ENCODE measurements around the gene ZNF93. TPM values are rescaled to one million over a fixed set of nuclear protein-coding genes. Genes with fewer than 3 reads are reported as not detected.
"Not testable (repeated sequence)": the region's sequence is repeated elsewhere in the genome, so short reads cannot be mapped to it uniquely, and the experiment has no call there.

The ZNF93 gene
- total and polyA plus RNA-seq, 2 of the 8 experiments (the other 6 are each of a cell fraction or from before 2014, with no cell fraction given), result 40.8 to 61.8 TPM

GRCh38 chr19:19907551-19907950 is 6.8 kb downstream of the ZNF93 start:
- H2BK12ac ChIP-seq (ENCODE audit: low read depth, low read length); FAIRE-seq; H4K8ac ChIP-seq (ENCODE audit: extremely low read depth, insufficient read depth, low read length); H2BK20ac ChIP-seq (ENCODE audit: low read length); DNase-seq (ENCODE audit: low read depth in 1 of 2, low spot score in 2 of 2); H3K18ac ChIP-seq (ENCODE audit: extremely low read depth, low read length); H3K9me3 ChIP-seq (ENCODE audit: insufficient read depth in 2 of 2, low read depth in 1 of 2, low read length in 1 of 2); H4K5ac ChIP-seq (ENCODE audit: insufficient read length, low read depth, low read length); H3K23ac ChIP-seq (ENCODE audit: insufficient read length); H3K79me1 ChIP-seq (ENCODE audit: low read depth, low read length); CTCF ChIA-PET (ENCODE audit: partially characterized antibody); H3K23me2 ChIP-seq (ENCODE audit: low read depth, low read length); H4K91ac ChIP-seq (replicated peaks; ENCODE audit: insufficient read length, low read length); H2BK5ac ChIP-seq (ENCODE audit: low read depth, low read length); H3K27ac ChIP-seq (ENCODE audit: low read depth, low read length); H3K4me3 ChIP-seq (ENCODE audit: extremely low read depth in 1 of 4, insufficient read depth in 2 of 4, low read depth in 3 of 4, low read length in 4 of 4); H3K9ac ChIP-seq (replicated peaks in 1 of 4; ENCODE audit: extremely low read depth in 1 of 4, low read depth in 3 of 4, low read length in 3 of 4); H2AK5ac ChIP-seq (ENCODE audit: low read depth, low read length); H3K27me3 ChIP-seq (replicated peaks in 1 of 4; ENCODE audit: control insufficient read depth in 3 of 4, extremely low read depth in 1 of 4, insufficient read depth in 3 of 4, low read length in 3 of 4); H3K4me1 ChIP-seq (replicated peaks in 1 of 4; ENCODE audit: control insufficient read depth in 3 of 4, insufficient read depth in 4 of 4, low read length in 3 of 4); H3K14ac ChIP-seq (ENCODE audit: insufficient read length); H2BK120ac ChIP-seq (replicated peaks; ENCODE audit: low read depth, low read length); H2BK15ac ChIP-seq (ENCODE audit: low read length); H3K36me3 ChIP-seq (ENCODE audit: control insufficient read depth in 2 of 4, insufficient read depth in 4 of 4, low read length in 3 of 4); H3K4me2 ChIP-seq (ENCODE audit: insufficient read depth in 1 of 2, low read depth in 2 of 2, low read length in 2 of 2); H3K56ac ChIP-seq (replicated peaks; ENCODE audit: insufficient read length, low read depth, low read length); H2AFZ ChIP-seq (ENCODE audit: low read length); H3K4ac ChIP-seq (replicated peaks; ENCODE audit: insufficient read length, low read depth, low read length): not testable (repeated sequence)
- POLR2A ChIA-PET (ENCODE audit: partially characterized antibody), result interaction anchor here (0.6 to 9.9 kb wide), 3 partner anchors 6 to 42 kb away, joined by 4 to 127 read pairs (median 6); partner anchors contain the start of genes ZNF253 and ZNF93
- Histone ChIP-seq H3K79me2 (ENCODE audit: control insufficient read depth in 1 of 2, insufficient read depth in 2 of 2, low read length in 2 of 2) (peaks cover 43 to 99% of the 10 kb centered on the region in 2 experiments), H4K20me1 (replicated peaks in 1 of 2; ENCODE audit: control insufficient read depth in 1 of 2, insufficient read depth in 2 of 2, low read length in 2 of 2) (peaks cover 15 to 23% of the 10 kb centered on the region in 2 experiments)
- WGBS, 2 experiments (ENCODE audit: extremely low coverage in 1 of 2, insufficient coverage in 1 of 2, insufficient read length in 1 of 2, insufficient replicate concordance in 2 of 2, low coverage in 1 of 2, low lambda C conversion rate in 2 of 2, missing lambda C conversion rate in 1 of 2), result 90% methylated on average over 3 of the region's 3 CpGs; no CpG with 5 or more reads in 1 of the 2 experiments

All from H1 (cell line).